AG04449 (cell line): ENCODE results near the gene DHH.
"Not testable (repeated sequence)": the region's sequence is repeated elsewhere in the genome, so short reads cannot be mapped to it uniquely, and the experiment has no call there.

Experiments
- CTCF ChIA-PET: fragments of 350-600 bp; formaldehyde crosslinking; extraction: SDS; loops from one replicate; lab custom pipeline; 2021; ENCODE audit warnings: antibody characterized with exemption; lab: Yijun Ruan, JAX
- POLR2A ChIA-PET: fragments of 400-600, 350-600 bp; formaldehyde crosslinking; extraction: SDS; loops from one replicate; lab custom pipeline; 2020; ENCODE audit warnings: antibody characterized with exemption, inconsistent platforms; lab: Yijun Ruan, JAX
- DNase-seq: peaks from one replicate; pipeline ENCODE4 v3.0.0-alpha.2; 2010; ENCODE audit warnings: low read depth, low spot score
- H3K4me3 ChIP-seq: 2 replicates; pipeline ENCODE4 v1.5.1; 2011; ENCODE audit warnings: low read depth, mild to moderate bottlenecking, control low read depth, low read length
- CTCF ChIP-seq: IDR thresholded peaks from one replicate; pipeline ENCODE4 v1.5.1; 2011; ENCODE audit warnings: mild to moderate bottlenecking, moderate library complexity, low read length, control low read depth, inconsistent platforms; ENCODE audit not compliant: insufficient read depth; ENCODE audit errors: missing control alignments

Gene DHH

DNA sequence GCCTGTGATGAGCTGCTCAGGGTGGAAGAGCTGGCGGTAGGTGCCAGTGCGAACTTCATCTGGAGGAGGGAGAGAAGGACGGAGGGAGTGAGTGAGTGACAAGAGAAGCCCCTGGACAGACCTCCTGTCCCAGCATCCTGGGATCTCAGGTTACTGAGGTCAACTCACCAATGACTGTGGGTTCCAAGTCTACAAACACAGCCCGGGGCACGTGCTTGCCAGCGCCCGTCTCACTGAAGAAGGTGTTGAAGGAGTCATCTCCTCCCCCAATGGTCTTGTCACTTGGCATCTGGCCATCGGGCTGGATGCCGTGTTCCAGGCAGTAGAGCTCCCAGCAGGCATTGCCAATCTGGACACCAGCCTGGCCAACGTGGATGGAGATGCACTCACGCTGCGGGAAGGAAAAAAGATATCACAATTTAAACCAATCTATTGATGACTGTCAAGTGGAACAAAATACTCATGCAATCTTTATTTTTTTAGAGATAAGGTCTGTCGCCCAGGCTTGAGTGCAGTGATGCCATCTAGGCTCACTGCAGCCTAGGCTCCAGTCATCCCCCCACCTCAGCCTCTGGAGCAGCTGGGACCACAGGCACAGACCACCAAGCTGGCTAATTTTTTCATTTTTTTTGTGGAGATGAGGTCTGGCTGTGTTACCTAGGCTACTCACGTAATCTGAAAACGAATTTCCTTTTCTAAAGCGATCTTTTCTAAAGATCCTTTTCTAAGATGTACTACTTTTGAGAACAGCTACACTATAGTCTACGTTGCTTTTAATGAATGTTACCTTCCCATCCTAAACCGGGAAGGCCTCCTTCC, 34.9 kb upstream of the DHH start:
- ChIA-PET POLR2A (interaction anchor here (0.6 to 4.4 kb wide), 22 partner anchors 8 to 139 kb away, joined by 3 to 37 read pairs (median 14); partner anchors contain the start of genes DHH, RHEBL1 and TUBA1A), CTCF (interaction anchor here (0.6 to 5.7 kb wide), 33 partner anchors 9 to 141 kb away, joined by 3 to 93 read pairs (median 5); partner anchors contain the start of gene LMBR1L)
- no peak for DNase-seq
- no peak for TF ChIP-seq CTCF
- peak overlapping the region; percentile 96 for H3K4me3 ChIP-seq

- not testable (repeated sequence) for H3K4me3 ChIP-seq, DNase-seq
- ChIA-PET CTCF (interaction anchor here (0.9 to 1.3 kb wide), 10 partner anchors 16 to 109 kb away, joined by 3 to 7 read pairs (median 4); no protein-coding TSS in a partner anchor), POLR2A (interaction anchor here (0.8 kb wide), 1 partner anchor 70 kb away, joined by 3 read pairs; no protein-coding TSS in a partner anchor)
Observed at GRCh38 chr12:49127971-49128370, 33.4 kb upstream of the DHH start.

- POLR2A ChIA-PET: interaction anchor here (0.8 to 1.3 kb wide), 2 partner anchors 62 to 69 kb away, joined by 3 read pairs; partner anchors contain the start of gene TUBA1A
- CTCF ChIA-PET: interaction anchor here (0.6 to 1.3 kb wide), 12 partner anchors 15 to 110 kb away, joined by 3 to 7 read pairs (median 4); no protein-coding TSS in a partner anchor
- no peak for DNase-seq
- no peak overlapping the region for H3K4me3 ChIP-seq
- no peak for TF ChIP-seq CTCF
Observed at GRCh38 chr12:49126852-49127763, 32.5 kb upstream of the DHH start.

DNA sequence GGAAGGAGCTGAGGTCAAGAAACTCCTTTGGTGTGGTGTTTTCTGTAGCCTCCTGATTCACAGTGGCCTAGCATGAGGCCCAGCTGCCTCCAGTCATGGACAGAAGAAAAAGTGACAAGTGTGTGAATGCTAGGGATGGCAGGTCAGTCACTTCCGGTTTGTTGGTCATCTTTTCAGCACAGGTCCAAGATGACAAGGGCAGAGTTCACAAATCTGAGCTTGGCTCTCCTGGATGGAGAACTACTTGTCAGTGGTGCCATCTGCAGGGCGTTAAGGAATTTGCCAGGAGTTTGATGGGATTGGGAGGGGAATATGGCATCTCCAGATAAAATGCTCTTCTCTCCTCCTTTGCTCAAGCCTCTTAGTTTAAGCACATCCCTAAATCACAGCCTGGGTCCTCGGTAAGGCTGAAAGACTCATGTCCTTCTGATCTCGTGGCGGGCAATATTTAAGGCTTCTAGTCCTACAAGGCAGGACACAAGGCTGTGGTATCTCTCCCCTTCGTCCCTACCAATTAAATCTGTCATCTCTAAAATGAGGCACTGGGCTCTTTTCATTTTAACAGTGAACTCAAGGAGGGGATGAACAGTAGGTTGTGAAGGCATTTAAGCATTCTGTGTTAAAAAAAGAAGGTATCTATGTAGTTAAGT, 26.6 kb upstream of the DHH start:
- H3K4me3 ChIP-seq: no peak overlapping the region
- no peak for DNase-seq
- ChIA-PET CTCF (interaction anchor here (0.6 to 7.0 kb wide), 30 partner anchors 9 to 125 kb away, joined by 3 to 114 read pairs (median 4); partner anchors contain the start of genes DHH, LMBR1L, RHEBL1 and TUBA1B), POLR2A (interaction anchor here (1.5 kb wide), 1 partner anchor 9 kb away, joined by 14 read pairs; the partner anchor contains the start of gene TUBA1B)
- peak; percentile 65 for TF ChIP-seq CTCF

- H3K4me3 ChIP-seq: peak overlapping the region; percentile 55
- CTCF ChIA-PET: interaction anchor here (0.6 to 21.3 kb wide), 13 partner anchors 11 to 154 kb away, joined by 3 to 430 read pairs (median 6); partner anchors contain the start of gene DHH
- TF ChIP-seq CTCF: no peak
- no peak for DNase-seq
- POLR2A ChIA-PET: interaction anchor here (1.0 to 4.6 kb wide), 5 partner anchors 12 to 132 kb away, joined by 3 to 31 read pairs (median 4); partner anchors contain the start of gene TUBA1B
Observed at GRCh38 chr12:49111206-49111605, 16.6 kb upstream of the DHH start.
